ENCODE results near the gene CDC123. TPM values are rescaled to one million over a fixed set of nuclear protein-coding genes. Genes with fewer than 3 reads are reported as not detected.

CDC123 gene
- total and polyA plus RNA-seq, 4 donors: 32.7 to 58.5 (median 40.7) TPM

GRCh38 chr10:12243864-12244620, 48.1 kb downstream of the CDC123 start:
- H3K4me1 ChIP-seq (ENCODE audit: control insufficient read depth in 4 of 4, insufficient read depth in 4 of 4, low read length in 3 of 4): no peaks in the 10 kb centered on the region
- DNase-seq (ENCODE audit: low spot score): no peak
- no peak overlapping the region for H3K4me3 ChIP-seq (ENCODE audit: low read depth in 1 of 3, low read length in 3 of 3)
- peaks cover 5 to 26% (median 12%) of the 10 kb centered on the region in 4 donors for H3K36me3 ChIP-seq (ENCODE audit: control insufficient read depth in 4 of 4, insufficient read depth in 3 of 4, low read depth in 1 of 4, low read length in 3 of 4)
- TF ChIP-seq ATF3 (IDR thresholded peaks at IDR 0.05): no peak
- no peak for TF ChIP-seq ZBTB33 (IDR thresholded peaks at IDR 0.05)
- TF ChIP-seq HNF4A (conservative IDR thresholded peaks at IDR 0.05): no peak
- TF ChIP-seq EGR1 (IDR thresholded peaks at IDR 0.05; ENCODE audit: low read depth in 2 of 2): no peak
- TF ChIP-seq MAX (IDR thresholded peaks at IDR 0.05): no peak
- TF ChIP-seq FOXA2 (IDR thresholded peaks at IDR 0.05): no peak
- no peak for TF ChIP-seq SP1 (IDR thresholded peaks at IDR 0.05)
- TF ChIP-seq RAD21 (IDR thresholded peaks at IDR 0.05): no peak
- TF ChIP-seq CTCF (IDR thresholded peaks at IDR 0.05; ENCODE audit: low read depth, low read length, missing input control): no peak
- TF ChIP-seq JUND (IDR thresholded peaks at IDR 0.05): no peak
- no peak for TF ChIP-seq NR2F2 (IDR thresholded peaks at IDR 0.05)
- TF ChIP-seq YY1 (IDR thresholded peaks at IDR 0.05): no peak
- no peak for TF ChIP-seq REST (IDR thresholded peaks at IDR 0.05)
- no peak for TF ChIP-seq HNF4G (IDR thresholded peaks at IDR 0.05)
- H3K27ac ChIP-seq (ENCODE audit: low read depth in 1 of 2, low read length in 2 of 2): no peak overlapping the region
- H3K27me3 ChIP-seq (ENCODE audit: control insufficient read depth in 4 of 4, insufficient read depth in 4 of 4, low read length in 3 of 4): no peaks in the 10 kb centered on the region
- no peaks in the 10 kb centered on the region for H3K9me3 ChIP-seq (ENCODE audit: control insufficient read depth in 4 of 4, low read length in 3 of 4)
- no peak overlapping the region for H3K9ac ChIP-seq (ENCODE audit: low read depth in 1 of 2, low read length in 2 of 2)
- WGBS: 93% methylated on average over 18 of the region's 18 CpGs

GRCh38 chr10:12250181-12250580, 54.2 kb downstream of the CDC123 start:
- Histone ChIP-seq H3K36me3 (ENCODE audit: control insufficient read depth in 4 of 4, insufficient read depth in 3 of 4, low read depth in 1 of 4, low read length in 3 of 4) (peaks cover 0 to 26% (median 13%) of the 10 kb centered on the region in 4 donors), H3K27me3 (ENCODE audit: control insufficient read depth in 4 of 4, insufficient read depth in 4 of 4, low read length in 3 of 4) (no peaks in the 10 kb centered on the region), H3K27ac (ENCODE audit: low read depth in 1 of 2, low read length in 2 of 2) (no peak overlapping the region), H3K9ac (ENCODE audit: low read depth in 1 of 2, low read length in 2 of 2) (no peak overlapping the region), H3K4me3 (ENCODE audit: low read depth in 1 of 3, low read length in 3 of 3) (no peak overlapping the region), H3K9me3 (ENCODE audit: control insufficient read depth in 4 of 4, low read length in 3 of 4) (no peaks in the 10 kb centered on the region), H3K4me1 (ENCODE audit: control insufficient read depth in 4 of 4, insufficient read depth in 4 of 4, low read length in 3 of 4) (no peaks in the 10 kb centered on the region)
- no peak for DNase-seq (ENCODE audit: low spot score)
- 92% methylated on average over 10 of the region's 10 CpGs for WGBS
- no peak for TF ChIP-seq CTCF (IDR thresholded peaks at IDR 0.05; ENCODE audit: low read depth, low read length, missing input control)
- no peak for TF ChIP-seq SP1 (IDR thresholded peaks at IDR 0.05)
- no peak for TF ChIP-seq FOXA2 (IDR thresholded peaks at IDR 0.05)
- no peak for TF ChIP-seq ATF3 (IDR thresholded peaks at IDR 0.05)
- TF ChIP-seq MAX (IDR thresholded peaks at IDR 0.05): no peak
- TF ChIP-seq EGR1 (IDR thresholded peaks at IDR 0.05; ENCODE audit: low read depth in 2 of 2): no peak
- TF ChIP-seq FOXA1 (IDR thresholded peaks at IDR 0.05): no peak
- no peak for TF ChIP-seq HNF4A (conservative IDR thresholded peaks at IDR 0.05)
- TF ChIP-seq HNF4G (IDR thresholded peaks at IDR 0.05): no peak
- no peak for TF ChIP-seq NR2F2 (IDR thresholded peaks at IDR 0.05)
- TF ChIP-seq RXRA (IDR thresholded peaks at IDR 0.05): no peak
- no peak for TF ChIP-seq JUND (IDR thresholded peaks at IDR 0.05)
- no peak for TF ChIP-seq ZBTB33 (IDR thresholded peaks at IDR 0.05)
- TF ChIP-seq YY1 (IDR thresholded peaks at IDR 0.05): no peak
- no peak for TF ChIP-seq RAD21 (IDR thresholded peaks at IDR 0.05)
- no peak for TF ChIP-seq TAF1 (conservative IDR thresholded peaks at IDR 0.05)
